BJ (cell line): ENCODE results near the gene KCTD1. TPM values are rescaled to one million over a fixed set of nuclear protein-coding genes. Genes with fewer than 3 reads are reported as not detected.

Experiments
- CTCF ChIA-PET: fragments of 350-600 bp; formaldehyde crosslinking; extraction: SDS; loops from one replicate; lab custom pipeline; 2021; ENCODE audit warnings: antibody characterized with exemption, inconsistent platforms; lab: Yijun Ruan, JAX
- POLR2A ChIA-PET: fragments of 300-600 bp; sonication (Branson Sonifier 250); formaldehyde crosslinking; extraction: SDS; loops from one replicate; lab custom pipeline; 2021; ENCODE audit warnings: antibody characterized with exemption; lab: Charles Lee
- DNase-seq: peaks from one replicate; pipeline ENCODE4 v3.0.0-alpha.2; 2011; ENCODE audit warnings: low read depth
- H3K27me3 ChIP-seq: 2 replicates; pipeline ENCODE4 v1.6.0; 2011; ENCODE audit warnings: low read length; ENCODE audit not compliant: control insufficient read depth, insufficient read depth
- H3K36me3 ChIP-seq: 2 replicates; pipeline ENCODE4 v1.5.1; 2011; ENCODE audit warnings: low read length; ENCODE audit not compliant: control insufficient read depth, insufficient read depth
- H3K4me3 ChIP-seq: 2 replicates; pipeline ENCODE4 v1.5.1; 2011; ENCODE audit warnings: low read depth, mild to moderate bottlenecking, control low read depth, low read length
- polyA plus RNA-seq: library from polyadenylated mRNA; depleted of rRNA; stranded (reverse); fragments of >200 nt; gene quantifications from 2 replicates; pipeline ENCODE4 v1.2.3, GENCODE V29; 2011
- TF ChIP-seq, protein P1 (sequence below): IDR thresholded peaks from 2 replicates; pipeline ENCODE4 v1.5.1; 2011; ENCODE audit warnings: low read depth, mild to moderate bottlenecking, control low read depth, inconsistent platforms, low read length, moderate library complexity; ENCODE audit not compliant: insufficient read depth

KCTD1 gene
- polyA plus RNA-seq, 1 experiment = 9.6 TPM

- no peak for DNase-seq
- CTCF ChIA-PET = interaction anchor here (0.6 to 2.0 kb wide), 5 partner anchors 8 to 344 kb away, joined by 3 to 4 read pairs (median 3); partner anchors contain the start of gene KCTD1
- TF ChIP-seq, protein P1, sequence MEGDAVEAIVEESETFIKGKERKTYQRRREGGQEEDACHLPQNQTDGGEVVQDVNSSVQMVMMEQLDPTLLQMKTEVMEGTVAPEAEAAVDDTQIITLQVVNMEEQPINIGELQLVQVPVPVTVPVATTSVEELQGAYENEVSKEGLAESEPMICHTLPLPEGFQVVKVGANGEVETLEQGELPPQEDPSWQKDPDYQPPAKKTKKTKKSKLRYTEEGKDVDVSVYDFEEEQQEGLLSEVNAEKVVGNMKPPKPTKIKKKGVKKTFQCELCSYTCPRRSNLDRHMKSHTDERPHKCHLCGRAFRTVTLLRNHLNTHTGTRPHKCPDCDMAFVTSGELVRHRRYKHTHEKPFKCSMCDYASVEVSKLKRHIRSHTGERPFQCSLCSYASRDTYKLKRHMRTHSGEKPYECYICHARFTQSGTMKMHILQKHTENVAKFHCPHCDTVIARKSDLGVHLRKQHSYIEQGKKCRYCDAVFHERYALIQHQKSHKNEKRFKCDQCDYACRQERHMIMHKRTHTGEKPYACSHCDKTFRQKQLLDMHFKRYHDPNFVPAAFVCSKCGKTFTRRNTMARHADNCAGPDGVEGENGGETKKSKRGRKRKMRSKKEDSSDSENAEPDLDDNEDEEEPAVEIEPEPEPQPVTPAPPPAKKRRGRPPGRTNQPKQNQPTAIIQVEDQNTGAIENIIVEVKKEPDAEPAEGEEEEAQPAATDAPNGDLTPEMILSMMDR = no peak
- POLR2A ChIA-PET = no interaction called here
- peaks cover 2% of the 10 kb centered on the region for H3K27me3 ChIP-seq
- H3K36me3 ChIP-seq = no peaks in the 10 kb centered on the region
- H3K4me3 ChIP-seq = no peak overlapping the region
These were observed 8.2 kb upstream of the KCTD1 start for GRCh38 chr18:26556573-26556972.

DNA sequence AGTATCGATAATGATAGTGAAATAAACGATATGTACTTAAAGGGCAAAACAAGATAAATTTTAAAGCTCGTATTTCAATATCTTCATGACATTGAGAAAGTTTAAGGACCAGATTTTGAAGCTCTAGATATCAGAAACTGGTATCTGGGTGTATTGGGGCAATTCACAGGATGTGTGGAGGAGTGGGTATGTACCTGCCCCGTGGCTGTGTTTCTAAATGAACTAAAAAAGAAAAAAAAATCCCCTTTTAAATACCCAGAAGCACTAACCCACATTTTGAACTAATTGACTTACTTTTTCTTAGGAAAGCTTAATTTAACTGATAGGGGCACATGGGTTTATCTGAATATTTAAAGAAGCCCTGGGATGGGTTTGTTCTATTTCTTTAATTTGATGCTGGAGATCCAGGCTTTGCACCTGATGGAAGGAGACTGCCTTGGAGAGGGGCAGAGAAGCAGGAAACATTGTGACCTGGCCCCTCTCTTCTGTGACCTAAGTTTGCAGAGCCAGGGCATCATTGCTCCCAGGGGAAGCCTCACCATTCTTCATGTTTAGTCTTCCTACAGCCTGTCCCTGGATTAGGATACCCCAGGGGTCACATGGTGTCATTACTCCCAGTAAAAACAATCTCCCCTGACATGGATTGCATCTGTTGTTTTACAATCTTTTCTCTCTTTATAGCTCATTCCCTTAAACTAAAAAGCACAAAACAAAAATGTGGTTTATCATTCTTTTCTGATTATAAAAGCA is 7.6 kb upstream of the KCTD1 start:
- peaks cover 4% of the 10 kb centered on the region for H3K27me3 ChIP-seq
- no peaks in the 10 kb centered on the region for H3K36me3 ChIP-seq
- TF ChIP-seq, protein P1 = no peak
- no peak for DNase-seq
- ChIA-PET POLR2A (no interaction called here), CTCF (interaction anchor here (0.6 to 2.0 kb wide), 4 partner anchors 13 to 343 kb away, joined by 3 to 4 read pairs (median 3); no protein-coding TSS in a partner anchor)
- H3K4me3 ChIP-seq = no peak overlapping the region

- TF ChIP-seq, protein P1 = no peak
- no peak overlapping the region for H3K4me3 ChIP-seq
- ChIA-PET CTCF (no interaction called here), POLR2A (no interaction called here)
- peaks cover 6% of the 10 kb centered on the region for H3K27me3 ChIP-seq
- DNase-seq = no peak
- H3K36me3 ChIP-seq = no peaks in the 10 kb centered on the region
These were observed 5.6 kb upstream of the KCTD1 start for GRCh38 chr18:26553943-26554342.

GRCh38 chr18:26551695-26552081 is 3.3 kb upstream of the KCTD1 start:
- CTCF ChIA-PET = interaction anchor here (0.8 to 1.4 kb wide), 2 partner anchors 105 to 146 kb away, joined by 4 to 5 read pairs; no protein-coding TSS in a partner anchor
- Histone ChIP-seq H3K27me3 (peaks cover 6% of the 10 kb centered on the region), H3K36me3 (no peaks in the 10 kb centered on the region), H3K4me3 (no peak overlapping the region)
- no peak for DNase-seq
- TF ChIP-seq, protein P1 = no peak
- POLR2A ChIA-PET = no interaction called here

- ChIA-PET POLR2A (no interaction called here), CTCF (interaction anchor here (0.6 to 0.8 kb wide), 2 partner anchors 106 to 169 kb away, joined by 3 to 5 read pairs; no protein-coding TSS in a partner anchor)
- H3K27me3 ChIP-seq = peaks cover 6% of the 10 kb centered on the region
- TF ChIP-seq, protein P1 = no peak
- H3K36me3 ChIP-seq = no peaks in the 10 kb centered on the region
- DNase-seq = no peak
- no peak overlapping the region for H3K4me3 ChIP-seq
These were observed 2.8 kb upstream of the KCTD1 start for GRCh38 chr18:26550998-26551694.
